Skeletal muscle satellite cell (primary cell): ENCODE data around the gene PSMC2.

Experiments used
- H3K27me3 ChIP-seq: 2 replicates; pipeline ENCODE4 v1.7.0; 2013; ENCODE audit warnings: low read length; ENCODE audit not compliant: control insufficient read depth, insufficient read depth
- H3K36me3 ChIP-seq: 2 replicates; pipeline ENCODE4 v1.7.0; 2013; ENCODE audit warnings: mild to moderate bottlenecking, control low read depth, low read length; ENCODE audit not compliant: insufficient read depth
- H3K4me1 ChIP-seq: 2 replicates; pipeline ENCODE4 v1.7.0; 2013; ENCODE audit warnings: low read length; ENCODE audit not compliant: control insufficient read depth, insufficient read depth
- H3K4me2 ChIP-seq: 2 replicates; pipeline ENCODE4 v1.7.0; 2013; ENCODE audit warnings: mild to moderate bottlenecking, low read length
- H3K4me3 ChIP-seq: 2 replicates; pipeline ENCODE4 v1.7.0; 2013; ENCODE audit warnings: low read length
- H3K9ac ChIP-seq: 2 replicates; pipeline ENCODE4 v1.7.0; 2013; ENCODE audit warnings: mild to moderate bottlenecking, low read depth, low read length, moderate library complexity
- H3K9me3 ChIP-seq: replicated peaks from 2 replicates; pipeline ENCODE4 v1.7.0; 2013; ENCODE audit warnings: mild to moderate bottlenecking, control low read depth, low read length

PSMC2 gene

GRCh38 chr7:103380395-103381191, 33.1 kb downstream of the PSMC2 start:
- Histone ChIP-seq H3K4me2 (no peak overlapping the region), H3K27me3 (peaks cover 19% of the 10 kb centered on the region), H3K9ac (no peak overlapping the region), H3K4me1 (no peaks in the 10 kb centered on the region), H3K4me3 (no peak overlapping the region), H3K36me3 (no peaks in the 10 kb centered on the region), H3K9me3 (no peaks in the 10 kb centered on the region)

DNA sequence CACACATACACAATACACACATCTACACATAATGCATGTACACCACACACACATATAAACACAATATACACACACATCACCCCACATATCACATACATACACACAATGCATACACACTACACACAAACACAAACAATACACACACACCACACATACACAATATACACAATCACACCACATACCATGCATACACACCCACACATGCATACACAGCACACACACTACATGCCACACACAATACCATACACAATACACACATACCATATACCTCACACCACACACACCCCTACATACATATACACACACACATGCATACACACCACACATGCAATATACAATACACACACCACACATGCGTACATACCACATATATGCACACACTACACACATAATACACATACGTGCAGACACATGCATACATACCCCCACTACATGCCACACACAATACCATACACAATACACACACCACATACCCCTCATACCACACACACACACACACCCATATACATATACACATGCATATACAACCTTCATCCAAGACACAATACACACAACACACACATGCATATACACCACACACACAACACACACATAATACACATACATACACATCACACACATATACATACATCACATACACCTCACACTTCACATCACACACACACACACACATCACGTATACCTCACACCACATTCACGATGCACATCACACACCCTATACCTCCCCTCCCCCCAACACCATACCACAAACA, 34.0 kb downstream of the PSMC2 start:
- Histone ChIP-seq H3K36me3 (no peaks in the 10 kb centered on the region), H3K4me3 (no peak overlapping the region), H3K9ac (no peak overlapping the region), H3K4me2 (no peak overlapping the region), H3K4me1 (no peaks in the 10 kb centered on the region), H3K27me3 (peaks cover 19% of the 10 kb centered on the region), H3K9me3 (no peaks in the 10 kb centered on the region)

GRCh38 chr7:103382032-103382402, 34.6 kb downstream of the PSMC2 start:
- Histone ChIP-seq H3K4me2 (no peak overlapping the region), H3K9me3 (no peaks in the 10 kb centered on the region), H3K4me1 (no peaks in the 10 kb centered on the region), H3K36me3 (no peaks in the 10 kb centered on the region), H3K4me3 (no peak overlapping the region), H3K9ac (no peak overlapping the region), H3K27me3 (peaks cover 18% of the 10 kb centered on the region)

DNA sequence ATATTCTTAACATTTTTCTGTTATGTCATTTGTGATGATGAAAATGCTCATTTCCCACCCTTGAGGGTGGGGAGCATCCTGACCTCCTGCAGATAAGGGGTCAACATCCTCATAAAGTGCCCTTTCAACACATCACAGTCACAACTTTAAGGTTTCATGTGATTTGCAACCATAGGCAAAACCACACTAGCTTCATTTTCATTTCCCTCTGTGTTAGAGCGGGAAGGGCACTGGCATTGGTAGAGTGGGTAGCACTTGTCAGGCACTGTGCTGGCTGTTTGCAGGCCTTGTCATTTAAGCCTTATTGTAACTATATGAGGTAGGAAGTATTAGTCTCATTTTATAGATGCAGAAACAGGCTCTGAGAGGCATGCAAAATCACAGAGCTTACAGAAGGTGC, 39.8 kb downstream of the PSMC2 start:
- Histone ChIP-seq H3K27me3 (peaks cover 13% of the 10 kb centered on the region), H3K4me2 (no peak overlapping the region), H3K9me3 (no peaks in the 10 kb centered on the region), H3K9ac (no peak overlapping the region), H3K36me3 (no peaks in the 10 kb centered on the region), H3K4me3 (no peak overlapping the region), H3K4me1 (no peaks in the 10 kb centered on the region)

DNA sequence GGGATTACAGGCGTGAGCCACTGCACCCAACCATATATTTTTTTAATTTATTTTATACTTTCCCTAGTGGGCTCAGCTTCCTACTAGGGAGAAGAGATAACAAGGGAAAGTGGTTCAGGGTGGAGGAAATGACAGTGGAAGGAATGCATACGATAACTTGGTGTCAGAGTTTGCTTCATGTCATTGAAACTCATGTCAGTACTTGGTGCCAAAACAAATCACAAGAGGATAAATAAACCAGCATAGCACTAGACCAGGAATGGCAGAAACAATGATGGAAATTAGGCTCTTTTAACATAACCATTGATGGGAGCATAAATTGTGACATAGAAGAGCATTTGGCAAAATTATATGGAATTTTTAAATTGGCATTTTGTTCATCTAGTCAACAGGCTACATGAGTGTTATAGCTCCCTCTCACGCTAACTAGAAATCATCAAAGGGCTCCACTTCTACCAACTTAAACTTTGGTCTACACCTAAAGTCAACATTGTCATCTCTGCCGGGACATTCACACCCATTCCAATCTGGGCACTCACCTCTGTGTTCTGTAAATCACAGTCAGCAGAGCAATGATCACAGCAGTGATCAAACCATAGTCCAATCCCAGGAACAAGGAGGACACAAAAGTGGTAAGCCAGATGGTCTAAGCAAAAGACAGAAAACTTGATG, 41.2 kb downstream of the PSMC2 start:
- no peak overlapping the region for H3K9ac ChIP-seq
- H3K4me3 ChIP-seq, result no peak overlapping the region
- peaks cover 13% of the 10 kb centered on the region for H3K27me3 ChIP-seq
- no peaks in the 10 kb centered on the region for H3K36me3 ChIP-seq
- no peaks in the 10 kb centered on the region for H3K4me1 ChIP-seq
- no peaks in the 10 kb centered on the region for H3K9me3 ChIP-seq
- no peak overlapping the region for H3K4me2 ChIP-seq

GRCh38 chr7:103389263-103389662, 41.8 kb downstream of the PSMC2 start:
- Histone ChIP-seq H3K4me3 (no peak overlapping the region), H3K27me3 (peaks cover 13% of the 10 kb centered on the region), H3K36me3 (no peaks in the 10 kb centered on the region), H3K4me2 (no peak overlapping the region), H3K4me1 (no peaks in the 10 kb centered on the region), H3K9ac (no peak overlapping the region), H3K9me3 (no peaks in the 10 kb centered on the region)

DNA sequence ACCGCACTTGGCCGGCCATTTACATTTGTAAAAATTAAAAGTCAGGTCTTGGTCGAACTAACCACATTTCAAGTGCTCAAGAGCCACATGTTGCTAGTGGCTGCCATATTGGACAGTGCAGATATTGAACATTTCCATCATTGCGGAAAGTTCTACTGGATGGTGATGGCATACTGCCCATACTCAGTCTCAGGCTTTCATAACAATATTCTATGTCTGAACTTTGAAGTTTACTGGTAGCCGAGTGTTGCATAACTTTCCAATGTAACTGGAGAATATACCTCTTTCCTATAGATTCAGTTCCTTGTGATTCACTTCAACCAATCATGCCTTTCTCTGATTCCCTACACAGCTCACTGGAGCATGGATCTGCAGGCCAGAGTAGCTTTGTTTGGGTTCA, 43.7 kb downstream of the PSMC2 start:
- H3K4me3 ChIP-seq, result no peak overlapping the region
- no peaks in the 10 kb centered on the region for H3K36me3 ChIP-seq
- no peaks in the 10 kb centered on the region for H3K4me1 ChIP-seq
- no peak overlapping the region for H3K4me2 ChIP-seq
- peaks cover 17% of the 10 kb centered on the region for H3K27me3 ChIP-seq
- H3K9me3 ChIP-seq, result no peaks in the 10 kb centered on the region
- H3K9ac ChIP-seq, result no peak overlapping the region

GRCh38 chr7:103391976-103392375, 44.5 kb downstream of the PSMC2 start:
- no peak overlapping the region for H3K4me3 ChIP-seq
- no peak overlapping the region for H3K4me2 ChIP-seq
- H3K9ac ChIP-seq, result no peak overlapping the region

DNA sequence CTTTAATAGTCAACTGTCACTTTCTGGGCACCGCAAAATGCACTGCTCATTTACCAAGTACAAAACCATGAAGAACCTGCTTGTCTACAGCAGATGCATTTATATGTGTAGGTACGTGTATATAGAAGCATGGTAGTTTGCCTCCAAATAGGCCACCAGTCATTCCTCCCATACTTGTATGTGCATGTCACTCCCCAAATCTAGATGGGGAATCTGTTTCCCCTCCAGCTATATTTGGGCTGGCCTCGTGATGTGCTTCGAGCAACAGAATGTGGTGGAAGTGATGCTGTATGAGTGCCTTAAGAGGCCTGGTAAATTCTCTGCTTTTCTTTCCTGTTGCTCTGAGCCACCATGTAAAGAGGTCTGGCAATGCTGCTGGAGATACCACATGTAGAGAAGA, 47.1 kb downstream of the PSMC2 start:
- H3K27me3 ChIP-seq, result peaks cover 7% of the 10 kb centered on the region
- no peak overlapping the region for H3K4me2 ChIP-seq
- H3K9ac ChIP-seq, result no peak overlapping the region
- no peaks in the 10 kb centered on the region for H3K36me3 ChIP-seq
- no peaks in the 10 kb centered on the region for H3K9me3 ChIP-seq
- no peaks in the 10 kb centered on the region for H3K4me1 ChIP-seq
- H3K4me3 ChIP-seq, result no peak overlapping the region

More at GRCh38 chr7:103391976-103392375, 44.5 kb downstream of the PSMC2 start:
- Histone ChIP-seq H3K4me1 (no peaks in the 10 kb centered on the region), H3K27me3 (peaks cover 17% of the 10 kb centered on the region), H3K36me3 (no peaks in the 10 kb centered on the region), H3K9me3 (no peaks in the 10 kb centered on the region)

DNA sequence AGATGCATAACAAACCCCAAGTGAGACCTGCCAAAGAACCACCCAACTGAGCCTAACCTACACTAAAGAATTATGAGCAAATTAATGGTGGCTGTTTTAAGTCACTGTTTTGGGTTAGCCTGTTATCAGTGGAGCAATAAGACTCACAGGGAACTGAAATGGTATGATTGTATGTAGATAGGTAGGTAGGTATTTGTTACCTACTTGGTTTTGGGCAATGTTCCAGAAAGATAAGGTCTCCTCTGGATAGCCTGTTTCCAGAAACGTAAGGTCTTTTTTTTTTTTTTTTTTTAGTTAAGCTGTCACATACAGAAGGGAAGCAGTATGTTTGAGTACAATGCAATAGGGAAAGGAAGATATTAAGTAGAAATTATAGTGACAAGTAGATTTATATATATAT, 47.6 kb downstream of the PSMC2 start:
- Histone ChIP-seq H3K36me3 (no peaks in the 10 kb centered on the region), H3K4me3 (no peak overlapping the region), H3K9me3 (no peaks in the 10 kb centered on the region)

GRCh38 chr7:103396471-103396870, 49.0 kb downstream of the PSMC2 start:
- Histone ChIP-seq H3K4me3 (no peak overlapping the region), H3K9me3 (no peaks in the 10 kb centered on the region), H3K27me3 (peaks cover 3% of the 10 kb centered on the region), H3K4me2 (no peak overlapping the region), H3K36me3 (no peaks in the 10 kb centered on the region), H3K9ac (no peak overlapping the region), H3K4me1 (no peaks in the 10 kb centered on the region)

More for the DNA sequence above, 47.6 kb downstream of the PSMC2 start:
- peaks cover 4% of the 10 kb centered on the region for H3K27me3 ChIP-seq
- H3K4me2 ChIP-seq, result no peak overlapping the region
- H3K4me1 ChIP-seq, result no peaks in the 10 kb centered on the region
- no peak overlapping the region for H3K9ac ChIP-seq
